Kasumi-1 (cell line): ENCODE data around the gene C1QTNF9B.
"Not testable (repeated sequence)": the region's sequence is repeated elsewhere in the genome, so short reads cannot be mapped to it uniquely, and the experiment has no call there.

Experiments
- DNase-seq, 2 experiments: peaks; one replicate each; lab custom pipeline; 2025; lab: John Stamatoyannopoulos, UW

C1QTNF9B gene

DNA sequence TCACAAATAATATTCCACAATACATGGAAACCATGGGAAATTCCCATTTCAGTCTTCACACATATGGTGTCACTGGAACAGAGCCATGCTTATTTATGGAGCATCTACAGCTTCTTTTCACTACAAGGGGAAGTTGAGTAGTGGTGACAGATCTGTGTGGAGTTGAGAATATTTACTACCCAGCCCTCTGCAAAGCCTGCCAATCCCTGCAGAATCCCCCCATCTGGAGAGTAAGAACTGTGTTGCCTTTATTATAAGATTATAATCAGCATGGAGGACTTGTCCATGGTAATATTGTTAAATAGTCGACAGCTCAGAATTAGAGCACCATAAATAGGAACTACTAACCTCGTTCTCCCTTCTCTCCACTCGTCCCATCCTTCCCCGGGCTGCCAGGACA, 3.5 kb downstream of the C1QTNF9B start:
- not testable (repeated sequence) for DNase-seq

GRCh38 chr13:23889615-23890607, 7.4 kb downstream of the C1QTNF9B start:
- peak in 1 of 2 experiments; percentile 20 for DNase-seq

DNA sequence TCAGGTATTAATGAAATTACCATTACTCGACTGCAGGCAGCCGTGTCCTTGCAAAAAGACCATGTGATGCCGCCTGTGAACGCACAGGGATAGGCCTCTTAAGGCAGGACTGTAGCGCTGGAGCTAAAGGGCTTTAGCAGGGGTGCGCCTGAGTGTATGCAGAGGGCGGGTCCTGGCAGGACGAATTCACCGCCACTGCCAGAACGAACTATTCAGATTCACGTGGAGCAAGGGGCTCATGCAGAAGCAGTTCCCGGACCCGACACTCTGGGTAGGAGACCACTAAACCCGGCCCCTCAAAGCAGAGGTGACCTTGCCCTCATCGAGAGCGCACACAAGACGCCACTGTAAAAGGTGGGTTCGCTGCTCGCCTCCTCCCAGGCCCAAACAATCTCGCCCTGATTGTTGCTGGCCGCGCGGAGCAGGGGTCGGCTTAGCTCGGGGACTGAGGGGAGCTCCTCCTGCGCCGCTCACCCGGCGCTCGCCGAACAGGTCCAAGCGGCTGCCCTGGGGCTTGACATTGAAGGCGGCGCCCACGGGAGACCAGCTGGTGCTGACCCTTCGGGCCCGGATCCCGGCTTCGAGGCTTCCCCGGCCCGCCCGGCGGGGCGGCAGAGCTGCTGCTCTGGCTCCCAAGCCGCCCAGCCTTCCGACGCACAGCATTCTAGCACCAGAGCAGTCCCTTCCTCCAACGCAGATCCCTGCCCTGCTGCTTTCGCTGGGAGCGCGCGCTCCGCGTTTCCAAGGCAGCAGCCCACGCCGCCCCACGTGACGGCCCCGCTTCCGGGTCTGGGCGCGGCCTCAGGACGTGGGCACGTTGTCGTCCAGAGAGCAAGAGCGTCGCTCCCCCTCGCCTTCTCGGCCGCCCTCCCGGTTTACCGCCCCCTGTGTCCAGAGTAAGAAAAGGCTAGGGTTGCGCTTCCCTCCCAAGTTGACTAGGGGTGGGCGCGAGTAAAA, 8.4 kb downstream of the C1QTNF9B start, which contains the start of gene MIPEP:
Gene MIPEP (minus strand): TSS at position 743 of the 957 bp plus-strand sequence. CDS start 80 bp downstream, at position 663.
- peak; percentile 71 to 78 for DNase-seq

DNA sequence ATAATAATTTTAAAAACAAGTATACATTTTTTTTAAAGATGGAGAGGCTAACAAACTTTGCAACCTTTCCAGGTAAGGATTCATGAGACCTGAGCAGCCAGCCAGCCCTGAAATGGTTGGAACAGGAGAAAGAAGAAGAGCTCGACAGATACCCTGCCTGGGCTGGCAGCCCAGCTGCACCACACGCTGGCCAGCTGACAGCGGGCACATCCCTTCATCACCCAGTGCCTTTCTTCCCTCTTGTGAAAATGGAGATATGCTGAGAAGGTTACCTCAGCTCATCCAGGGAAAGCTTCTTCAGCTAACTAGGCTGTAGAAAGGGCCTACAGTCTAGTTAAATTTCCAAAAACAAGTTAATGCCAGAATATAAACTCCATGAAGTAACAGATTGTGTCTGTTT, 12.9 kb downstream of the C1QTNF9B start:
- DNase-seq = not testable (repeated sequence)

DNA sequence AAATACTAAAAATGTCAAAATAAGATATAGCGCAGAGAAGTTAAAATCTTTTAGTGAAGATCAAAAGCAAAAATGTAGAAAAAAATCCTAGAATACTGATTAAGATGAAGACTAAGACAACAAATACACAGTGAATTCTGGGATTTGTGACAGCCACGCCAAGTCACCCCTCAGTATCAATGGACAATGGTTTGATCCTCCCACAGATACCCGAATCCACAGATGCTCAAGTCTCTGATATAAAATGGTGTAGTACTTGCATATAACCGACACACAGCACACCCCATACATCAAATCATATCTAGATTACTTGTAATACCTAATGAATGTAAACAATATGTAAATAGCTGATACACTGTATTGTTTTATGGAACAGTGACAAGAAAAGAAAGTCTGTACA, 14.0 kb downstream of the C1QTNF9B start:
- DNase-seq = no peak

DNA sequence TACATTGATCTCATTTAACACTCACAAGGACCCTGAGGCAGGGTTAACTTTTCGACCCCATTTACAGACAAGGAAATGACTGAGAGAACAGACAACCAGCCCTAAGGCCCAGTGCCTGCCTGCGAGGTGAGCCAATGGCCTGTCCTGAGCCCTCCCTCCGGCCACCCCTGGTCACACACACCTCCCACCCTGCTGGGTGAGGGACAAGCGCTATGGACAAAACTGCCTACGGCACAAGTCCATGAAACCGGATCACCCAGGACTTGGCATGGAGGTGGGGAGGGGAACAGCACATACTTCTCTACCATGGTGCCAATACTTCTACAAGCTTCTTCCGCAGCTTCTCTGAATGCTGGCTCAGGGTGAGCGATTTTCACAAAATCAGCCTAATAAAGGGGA, 15.9 kb downstream of the C1QTNF9B start:
- DNase-seq = not testable (repeated sequence)

GRCh38 chr13:23880493-23881401, 16.6 kb downstream of the C1QTNF9B start:
- DNase-seq = not testable (repeated sequence)

DNA sequence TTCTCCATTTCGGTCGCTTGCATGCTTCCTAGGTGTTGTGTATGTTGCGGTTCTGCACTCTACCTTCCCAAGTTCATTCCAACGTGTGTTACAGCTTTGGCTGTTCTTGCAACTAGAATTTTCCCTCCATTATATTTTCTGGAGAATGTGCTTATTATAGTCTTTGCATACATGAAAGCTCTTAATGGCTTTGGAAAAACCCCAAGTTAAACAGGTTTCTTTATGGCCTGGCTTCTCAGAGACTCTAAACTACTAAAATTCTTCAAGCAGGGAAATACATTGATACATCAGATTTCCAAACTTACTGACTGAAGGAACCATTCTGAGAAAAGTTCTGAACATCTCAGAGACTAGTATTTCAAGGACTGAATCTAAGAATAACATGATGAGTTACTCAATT, 20.0 kb downstream of the C1QTNF9B start:
- no peak for DNase-seq

DNA sequence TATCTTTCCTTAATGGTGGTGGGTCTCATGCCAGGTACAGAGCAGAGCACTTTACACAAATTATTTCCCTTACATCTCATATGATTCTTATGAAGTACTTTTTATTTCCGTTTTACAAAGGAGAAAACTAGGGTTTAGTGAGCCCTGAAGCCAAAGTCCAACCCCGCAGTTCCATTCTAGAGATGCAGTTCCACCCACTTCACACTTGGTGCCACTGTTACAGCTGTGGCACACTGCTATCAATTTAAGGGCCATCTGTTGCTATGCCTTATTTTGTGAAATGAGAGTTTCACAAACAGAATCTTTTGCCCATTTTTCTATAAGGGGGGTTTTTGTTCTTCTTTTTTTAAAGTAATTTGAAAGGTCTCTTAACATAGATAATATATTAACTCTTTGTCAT, 21.0 kb downstream of the C1QTNF9B start:
- DNase-seq = peak; percentile 10 to 26

DNA sequence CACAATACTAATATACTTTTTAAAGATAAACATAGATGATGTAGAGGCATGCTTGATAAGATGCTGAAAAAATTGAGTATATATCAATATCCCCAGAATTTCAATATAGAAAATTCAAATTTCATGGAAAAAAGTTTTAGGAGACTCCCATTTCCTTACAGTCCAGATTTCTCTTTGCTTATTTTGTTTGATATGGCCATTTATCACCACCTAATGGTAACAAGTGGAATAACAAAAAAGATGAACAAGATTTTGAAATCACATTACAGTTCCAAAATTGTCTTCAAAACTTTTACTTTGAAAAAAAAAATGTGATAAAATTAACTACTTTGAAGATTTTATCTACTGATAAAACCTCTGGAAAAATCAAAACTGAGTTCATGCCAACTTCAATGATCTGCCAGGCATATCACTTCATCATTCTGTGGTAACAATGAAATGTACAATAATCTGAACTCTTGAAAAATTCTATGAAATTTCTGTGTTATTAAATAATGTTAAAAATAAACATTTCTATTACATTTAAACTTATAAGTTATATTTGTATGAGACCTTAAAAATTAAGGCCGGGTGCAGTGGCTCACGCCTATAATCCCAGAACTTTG, 25.6 kb downstream of the C1QTNF9B start:
- DNase-seq = peak in 1 of 2 experiments; percentile 21

DNA sequence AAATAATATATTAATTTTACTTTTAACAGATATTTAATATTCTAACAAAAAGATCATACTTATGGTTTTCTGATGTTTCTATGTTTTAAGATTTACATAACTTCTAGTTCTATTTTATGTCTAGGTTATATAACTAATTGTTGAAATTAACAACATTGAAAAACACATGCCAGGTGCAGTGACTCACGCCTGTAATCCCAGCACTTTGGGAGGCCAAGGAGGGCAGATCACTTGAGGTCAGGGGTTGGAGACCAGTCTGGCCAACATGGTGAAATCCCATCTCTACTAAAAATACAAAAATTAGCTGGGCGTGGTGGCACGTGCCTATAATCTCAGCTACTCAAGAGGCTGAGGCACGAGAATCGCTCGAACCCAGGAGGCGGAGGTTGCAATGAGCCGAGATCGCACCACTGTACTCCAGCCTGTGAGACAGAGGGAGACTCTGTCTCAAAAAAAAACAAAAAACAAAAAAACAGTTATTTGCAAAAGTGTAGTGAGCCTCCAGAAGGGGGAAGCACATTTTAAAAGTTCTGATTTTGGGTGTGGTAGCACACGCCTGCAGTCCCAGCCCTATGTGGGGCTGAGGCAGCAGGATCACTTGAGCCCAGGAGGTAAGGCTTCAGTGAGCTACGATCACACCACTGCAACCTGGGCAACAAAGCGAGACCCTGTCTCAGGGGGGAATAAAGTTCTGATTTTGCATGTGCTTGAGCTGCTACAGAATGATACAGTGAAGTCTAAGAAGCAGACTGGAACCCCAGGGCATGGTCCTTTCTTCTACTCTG, 26.8 kb downstream of the C1QTNF9B start:
- no peak for DNase-seq

GRCh38 chr13:23868521-23868920, 28.8 kb downstream of the C1QTNF9B start:
- DNase-seq = no peak

DNA sequence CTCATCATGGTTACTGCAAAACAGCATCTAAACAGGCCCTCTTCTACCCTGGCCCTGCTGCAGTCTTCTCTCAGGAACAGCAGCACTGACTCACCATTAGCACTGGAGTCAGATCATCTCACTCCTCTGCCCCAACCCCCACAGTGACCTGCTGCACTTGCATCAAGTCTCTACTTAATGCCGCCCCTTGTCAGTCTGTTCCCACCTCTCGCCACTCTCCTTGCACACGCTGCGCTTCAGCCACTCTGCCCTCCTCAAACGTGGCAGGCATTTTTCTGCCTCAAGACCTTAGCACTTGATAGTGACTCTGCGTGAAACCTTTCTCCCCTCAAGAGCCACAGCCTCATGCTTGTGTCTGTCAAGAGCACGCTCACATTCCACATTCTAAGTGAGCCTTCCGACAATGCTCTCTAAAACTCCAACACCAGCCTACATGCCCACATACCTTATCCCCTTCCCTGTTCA, 30.2 kb downstream of the C1QTNF9B start:
- no peak for DNase-seq

- DNase-seq = no peak
Observed at GRCh38 chr13:23866420-23867026, 30.8 kb downstream of the C1QTNF9B start.

DNA sequence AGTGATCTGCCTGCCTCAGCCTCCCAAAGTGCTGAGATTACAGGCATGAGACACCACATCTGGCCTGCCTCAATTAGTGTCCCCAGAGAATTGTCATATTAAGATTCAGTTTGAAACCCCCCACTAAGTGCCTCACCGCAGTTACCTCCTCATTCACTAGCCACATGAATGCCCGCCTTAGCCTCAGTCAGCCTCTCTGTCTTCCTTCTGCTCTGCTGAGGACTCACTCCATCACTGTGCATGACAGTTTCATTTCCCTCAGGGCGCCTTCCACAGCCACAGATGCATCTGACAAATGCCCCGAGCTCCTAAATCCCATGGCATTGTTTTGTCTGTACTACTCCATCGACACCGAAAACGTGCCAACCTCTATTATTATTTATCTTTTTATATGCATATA, 31.4 kb downstream of the C1QTNF9B start:
- DNase-seq = no peak

DNA sequence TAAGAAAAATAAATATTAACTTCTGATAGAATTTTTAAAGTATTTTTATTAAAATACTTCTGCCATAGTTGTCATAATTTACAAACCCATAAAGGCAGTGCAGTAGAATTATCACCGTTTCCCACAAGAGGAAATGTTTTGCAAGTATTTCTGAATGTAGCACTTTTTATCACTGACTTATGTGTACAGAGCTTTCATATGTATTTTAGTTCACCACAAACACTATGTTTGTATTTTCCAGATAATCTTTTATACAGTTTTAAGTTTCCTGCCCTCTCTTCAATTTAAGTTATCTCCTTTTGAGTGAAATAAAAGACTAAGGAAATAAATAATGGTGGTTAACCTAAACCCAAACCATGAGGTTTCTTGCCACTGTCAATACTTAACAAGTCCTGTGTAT, 32.3 kb downstream of the C1QTNF9B start:
- DNase-seq = no peak

- DNase-seq = no peak
Observed at GRCh38 chr13:23861310-23861709, 36.0 kb downstream of the C1QTNF9B start.

- DNase-seq = no peak
Observed at GRCh38 chr13:23859904-23860303, 37.4 kb downstream of the C1QTNF9B start.

DNA sequence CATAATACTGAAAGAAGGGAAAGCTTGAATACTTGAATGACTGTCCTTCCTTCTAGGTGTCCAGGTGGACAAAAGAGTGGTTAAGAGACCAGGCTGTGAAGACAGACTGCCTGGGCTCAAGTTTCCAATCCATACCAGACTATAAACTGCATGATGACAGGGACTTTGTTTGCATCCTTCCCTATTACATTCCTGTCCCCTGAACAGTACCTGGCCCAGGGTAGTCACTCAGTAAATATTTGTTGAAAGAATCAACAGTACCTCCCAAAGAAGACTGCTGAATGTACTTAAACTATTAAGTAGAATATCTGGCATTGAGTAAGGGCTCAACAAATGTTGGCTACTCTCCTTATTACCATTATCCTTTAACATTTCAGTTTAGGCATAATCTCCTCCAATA, 37.8 kb downstream of the C1QTNF9B start:
- no peak for DNase-seq
